Measurements from ENCODE around the gene HESX1. TPM values are rescaled to one million over a fixed set of nuclear protein-coding genes. Genes with fewer than 3 reads are reported as not detected.

The HESX1 gene
- 0.43 and 0.68 TPM in 2 replicates for total RNA-seq

DNA sequence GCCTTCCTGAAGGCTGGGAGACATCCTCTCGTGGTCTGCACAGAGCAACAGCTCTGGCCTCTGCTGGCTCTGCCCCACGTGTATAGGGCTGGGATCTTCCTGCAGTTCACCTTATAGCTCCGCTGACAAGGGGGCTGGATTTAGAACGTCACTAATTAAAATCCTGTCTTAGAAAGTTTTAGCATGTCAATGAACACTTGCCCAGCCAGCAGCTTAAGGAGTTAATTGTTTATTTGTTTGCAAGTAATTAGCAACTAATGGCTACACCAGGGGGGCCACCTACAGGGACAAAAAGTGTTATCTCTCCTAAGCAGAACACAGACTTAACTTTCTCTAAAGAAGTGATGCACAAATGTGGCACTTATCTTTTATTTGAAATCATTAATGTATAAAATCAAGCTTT lies at the start of gene HESX1:
Gene HESX1, minus strand, starts transcription at position 84 of the 403 bp plus-strand sequence. Its CDS starts 60 bp downstream, at position 24.

DNA sequence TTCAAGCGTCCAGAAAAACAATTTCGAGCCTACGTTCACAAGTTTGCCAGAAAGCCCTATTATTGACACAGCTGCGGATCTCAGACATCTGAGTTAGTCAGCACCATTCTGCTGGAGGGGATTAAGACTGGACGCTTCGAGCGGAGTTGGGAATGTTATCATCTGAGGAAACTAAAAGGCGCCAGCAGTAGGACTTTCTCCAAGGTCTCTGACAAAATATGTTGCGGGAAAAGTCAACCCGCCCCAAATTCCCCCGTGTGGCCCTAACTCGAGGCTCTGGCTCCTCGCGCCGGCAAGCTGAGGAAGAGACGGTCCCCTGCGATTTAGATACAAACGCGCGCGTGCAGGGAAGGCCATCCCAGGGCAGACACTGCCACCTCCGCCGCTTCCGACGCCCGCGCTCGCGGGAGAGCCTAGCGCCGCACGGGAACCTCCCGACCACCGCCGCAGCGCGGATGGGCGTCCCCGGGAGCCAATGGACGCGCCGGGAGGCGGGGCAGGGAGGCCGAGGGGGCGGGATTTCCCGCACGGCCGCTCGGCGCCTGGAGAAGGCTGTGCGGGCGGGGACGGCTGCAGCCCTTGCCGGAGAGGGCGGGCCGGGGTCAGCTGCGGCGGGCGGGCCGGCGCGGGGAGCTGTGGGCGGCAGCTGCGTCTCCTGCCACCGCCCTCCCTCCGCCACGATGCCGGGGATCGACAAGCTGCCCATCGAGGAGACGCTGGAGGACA lies 27.6 kb upstream of the HESX1 start, which contains the start of gene APPL1:
Gene APPL1, plus strand, starts transcription at position 526 of the 726 bp plus-strand sequence. Its CDS starts 155 bp downstream, at position 681.

DNA sequence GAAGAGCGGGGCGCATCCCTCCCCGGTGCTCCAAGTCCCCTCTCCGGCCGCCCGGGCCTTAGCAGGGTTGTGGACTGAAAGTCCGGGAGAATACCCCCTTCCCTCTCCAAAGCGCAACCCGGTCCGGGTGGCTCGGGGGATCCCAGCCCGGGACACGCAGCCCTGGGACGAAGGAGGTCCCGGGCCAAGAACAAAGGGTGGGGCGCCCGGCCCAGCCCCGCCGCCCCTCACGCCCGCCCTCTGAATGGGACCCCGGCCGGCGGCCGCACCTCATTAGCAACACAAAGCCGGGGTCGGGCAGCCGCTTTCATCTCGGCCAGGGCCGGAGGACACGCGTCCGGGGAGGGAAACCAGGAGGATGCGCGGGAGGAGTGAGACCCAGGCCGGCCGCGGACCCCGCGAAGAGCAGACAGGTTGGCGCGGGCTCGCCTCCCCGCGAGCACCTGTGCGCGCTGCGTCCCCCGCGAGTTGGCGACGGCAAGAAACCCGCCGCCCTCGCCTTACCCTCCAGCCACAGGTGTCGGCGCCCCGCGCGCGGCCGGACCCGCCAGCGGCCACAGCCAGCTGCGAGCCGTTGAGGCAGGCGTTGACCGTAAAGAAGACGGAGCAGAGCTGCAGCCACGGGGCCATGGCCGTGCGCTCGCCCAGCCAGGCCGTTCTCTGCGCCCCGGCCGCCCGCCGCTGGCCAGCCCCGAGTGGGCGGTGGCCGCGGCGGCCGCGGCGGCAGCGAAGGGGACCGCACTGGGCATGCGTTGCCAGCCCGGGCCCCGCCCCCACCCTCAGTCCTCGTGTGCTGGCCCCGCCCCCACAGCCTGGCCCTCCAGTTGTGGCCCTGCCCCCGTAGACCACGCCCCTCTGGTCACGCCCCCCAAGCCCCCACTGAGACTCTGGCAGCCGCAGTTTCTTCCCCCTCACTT lies 34.9 kb downstream of the HESX1 start, which contains the start of gene IL17RD:
Gene IL17RD, minus strand, starts transcription at position 697 of the 917 bp plus-strand sequence. Its CDS starts 67 bp downstream, at position 630.

Other genes starting within 250 kb of the HESX1 start
- gene SPATA12, start 139.3 kb downstream of the HESX1 start, total RNA-seq = not detected in 2 replicates
- gene IL17RD, start 34.6 kb downstream of the HESX1 start, total RNA-seq = 1.4 and 7.7 TPM in 2 replicates
- gene APPL1, start 27.8 kb upstream of the HESX1 start, total RNA-seq = 36.9 and 51.9 TPM in 2 replicates
- gene ASB14, start 92.7 kb upstream of the HESX1 start, total RNA-seq = not detected in 2 replicates

Measured in nasal cavity respiratory epithelium epithelial cell of viscerocranial mucosa (primary cell).